ENCODE data around the gene CFAP57.
A peak's percentile ranks its signal among the peaks of the same experiment; 100 is the strongest.
"Not testable (repeated sequence)": the region's sequence is repeated elsewhere in the genome, so short reads cannot be mapped to it uniquely, and the experiment has no call there.

CFAP57 gene

GRCh38 chr1:43171876-43172526 lies at the start of gene CFAP57, which contains the start of gene EBNA1BP2:
Gene CFAP57, plus strand, starts transcription at chr1:43172330. Its CDS starts 424 bp downstream, at chr1:43172754.
Gene EBNA1BP2, minus strand, starts transcription at chr1:43172290. Its CDS starts 172 bp downstream, at chr1:43172118.
- peak; percentile 84 for DNase-seq

DNA sequence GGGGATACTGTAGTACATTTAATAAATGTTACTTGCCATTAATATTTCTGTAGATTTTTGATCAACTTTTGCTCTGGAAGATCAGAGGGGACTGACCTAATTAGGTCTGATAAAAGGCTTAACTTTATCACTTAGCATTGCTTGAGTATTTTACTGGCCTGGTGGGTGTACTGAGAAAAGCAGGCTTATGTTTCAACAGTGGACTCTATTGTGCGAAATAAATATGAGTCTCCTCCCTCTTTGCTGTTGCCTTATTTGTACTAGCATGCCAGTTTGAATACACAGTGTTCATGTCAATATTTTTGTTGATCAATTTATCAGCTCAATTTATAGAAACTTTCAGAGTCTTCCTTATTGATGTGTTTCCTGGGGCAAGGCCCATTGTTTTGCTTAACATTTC lies 49.1 kb upstream of the CFAP57 start:
- DNase-seq, result no peak

DNA sequence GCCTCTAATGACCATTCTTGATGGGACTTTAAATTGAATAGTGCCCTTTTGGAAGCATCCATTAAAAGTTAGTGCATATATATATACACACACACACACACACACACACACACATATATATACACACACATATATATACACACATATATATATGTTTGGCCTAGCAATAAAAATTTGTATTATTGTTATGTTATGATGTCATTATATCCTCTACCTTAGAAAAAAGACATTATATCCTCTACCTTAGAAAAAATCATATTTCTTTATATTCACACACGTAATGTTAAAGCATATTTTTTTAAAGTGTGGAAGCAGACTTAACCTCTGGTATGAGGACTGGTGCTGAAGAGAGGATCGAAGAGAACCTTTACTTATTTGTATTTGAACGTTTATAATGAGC lies 43.3 kb upstream of the CFAP57 start:
- no peak for DNase-seq

DNA sequence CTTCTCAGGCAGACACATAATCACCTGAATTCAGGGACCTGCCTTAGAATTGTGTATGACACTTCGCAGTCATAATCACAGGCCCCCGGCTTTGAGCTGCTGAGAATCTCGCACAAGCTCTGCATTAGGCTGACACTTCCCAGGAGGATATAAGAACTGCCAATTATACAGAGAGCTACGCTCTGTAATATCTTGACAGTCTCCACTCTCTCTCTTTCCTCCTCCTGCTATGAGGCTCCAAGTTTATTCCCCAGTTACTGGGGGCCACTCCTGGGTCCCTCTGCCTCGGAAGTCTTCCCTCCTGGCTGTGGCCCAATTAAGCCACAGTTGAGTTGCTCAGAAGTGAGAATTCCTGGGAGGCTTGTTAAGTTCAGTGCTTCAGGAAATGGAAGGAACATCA lies 42.7 kb upstream of the CFAP57 start:
- DNase-seq, result no peak

DNA sequence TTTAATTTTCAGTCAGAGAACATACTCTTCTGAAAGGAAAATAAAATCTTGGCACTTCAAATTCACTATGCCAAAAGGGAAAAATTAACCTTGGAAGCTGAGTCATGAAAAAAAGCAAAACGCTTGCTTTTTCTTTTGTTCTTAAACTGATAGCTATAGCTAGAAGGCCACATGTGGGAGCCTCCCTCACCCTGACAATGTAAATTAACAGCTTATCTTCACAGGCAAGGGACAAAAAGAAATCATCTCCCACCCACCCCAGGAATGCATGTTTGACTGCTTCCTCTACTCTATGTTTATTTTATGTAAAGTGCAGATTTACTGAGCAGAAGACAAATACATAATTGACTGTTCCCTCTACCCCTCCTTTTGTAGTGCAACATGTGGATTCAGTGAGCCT lies 38.1 kb upstream of the CFAP57 start:
- DNase-seq, result no peak

DNA sequence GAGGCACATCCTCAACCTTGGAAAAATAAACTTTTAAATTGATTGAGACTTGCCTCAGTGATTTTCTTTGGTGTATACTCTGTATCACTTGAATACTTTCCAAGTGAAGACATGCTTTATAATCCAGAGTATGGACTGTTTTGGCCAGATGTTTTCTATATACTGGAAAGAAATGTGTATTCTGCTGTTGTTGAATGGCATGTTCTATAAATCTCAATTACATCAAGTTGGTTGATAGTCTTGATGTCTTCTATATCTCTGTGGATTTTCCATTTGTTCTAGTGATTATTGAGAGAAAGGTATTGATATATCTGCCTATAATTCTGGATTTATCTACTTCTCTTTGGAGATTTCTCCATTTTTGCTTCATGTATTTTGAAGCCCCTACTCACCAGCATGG lies 37.5 kb upstream of the CFAP57 start:
- no peak for DNase-seq

DNA sequence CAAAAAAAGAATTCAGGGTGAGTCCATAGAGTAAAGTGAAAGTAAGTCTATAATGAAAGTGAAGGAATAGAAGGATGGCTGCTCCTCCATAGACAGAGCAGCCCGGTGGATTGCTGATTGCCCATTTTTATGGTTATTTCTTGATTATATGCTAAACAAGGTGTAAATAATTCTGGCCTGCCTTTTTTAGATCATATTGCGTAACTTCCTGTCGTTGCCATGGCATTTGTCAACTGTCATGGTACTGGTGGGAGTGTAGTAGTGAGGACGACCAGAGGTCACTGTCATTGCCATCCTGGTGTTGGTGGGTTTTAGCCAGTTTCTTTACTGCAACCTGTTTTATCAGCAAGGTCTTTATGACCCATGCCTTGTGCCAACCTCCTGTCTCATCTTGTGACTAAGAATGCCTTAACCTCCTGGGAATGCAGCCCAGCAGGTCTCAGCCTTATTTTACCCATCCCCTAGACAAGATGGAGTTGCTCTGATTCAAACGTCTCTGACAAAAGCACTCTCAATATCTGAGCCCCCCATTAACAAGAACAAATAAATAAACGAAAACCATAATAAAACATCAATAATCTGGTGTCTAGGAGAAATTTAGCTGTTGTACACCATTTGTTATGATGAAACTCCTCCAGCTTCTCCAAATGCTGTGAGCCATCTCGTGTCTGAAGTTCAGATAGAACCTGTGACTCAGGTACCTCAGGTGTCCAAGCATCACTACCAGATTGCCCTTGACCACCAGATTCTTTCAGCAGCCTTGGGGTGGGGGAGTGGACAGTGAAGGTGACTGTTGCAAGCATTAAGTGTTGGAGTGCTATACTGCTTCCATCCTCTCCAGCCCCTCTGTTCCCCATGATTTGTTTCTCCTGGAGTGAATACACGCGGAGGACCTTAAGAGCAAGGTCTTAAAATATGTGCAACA lies 36.0 kb upstream of the CFAP57 start:
- no peak for DNase-seq

GRCh38 chr1:43137445-43138052 lies 34.6 kb upstream of the CFAP57 start:
- no peak for DNase-seq

- DNase-seq, result not testable (repeated sequence)
Measured at GRCh38 chr1:43139295-43139694, 32.8 kb upstream of the CFAP57 start.

DNA sequence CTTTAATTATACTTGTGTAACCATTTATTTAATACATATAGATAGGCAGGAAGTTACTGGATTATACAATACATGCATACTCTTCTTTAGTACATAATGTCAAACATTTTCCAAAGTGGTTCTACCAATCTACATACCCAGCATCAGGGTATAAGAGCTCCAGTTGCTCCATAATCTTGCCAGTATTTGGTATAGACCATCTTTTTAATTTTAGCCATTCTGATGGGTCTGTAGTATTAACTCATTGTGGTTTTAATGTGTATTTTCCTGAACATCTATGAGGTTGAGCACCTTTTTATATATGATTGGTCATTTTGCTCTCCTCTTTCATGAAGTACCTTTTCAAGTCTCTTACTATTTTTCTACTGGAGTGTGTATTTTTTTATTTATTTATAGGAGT lies 32.1 kb upstream of the CFAP57 start:
- no peak for DNase-seq

DNA sequence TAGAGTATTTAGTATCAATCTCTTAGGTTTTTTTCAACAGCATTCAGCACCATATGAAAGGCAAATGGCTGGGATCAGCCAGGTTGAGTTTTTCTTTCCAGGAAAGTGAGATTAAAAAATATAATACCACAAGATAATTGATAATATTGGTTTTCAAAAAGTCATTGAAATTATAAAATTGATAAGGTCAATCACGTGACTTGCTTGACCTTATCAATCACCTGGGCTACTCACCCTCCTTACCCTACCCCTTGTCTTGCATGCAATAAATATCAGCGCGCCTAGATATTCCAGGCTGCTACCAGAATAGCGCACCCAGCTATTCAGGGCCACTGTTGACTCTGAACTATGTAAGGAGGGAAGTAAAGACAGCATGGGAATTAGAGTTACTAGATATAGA lies 31.5 kb upstream of the CFAP57 start:
- no peak for DNase-seq

GRCh38 chr1:43143441-43143888 lies 28.7 kb upstream of the CFAP57 start:
- DNase-seq, result no peak

DNA sequence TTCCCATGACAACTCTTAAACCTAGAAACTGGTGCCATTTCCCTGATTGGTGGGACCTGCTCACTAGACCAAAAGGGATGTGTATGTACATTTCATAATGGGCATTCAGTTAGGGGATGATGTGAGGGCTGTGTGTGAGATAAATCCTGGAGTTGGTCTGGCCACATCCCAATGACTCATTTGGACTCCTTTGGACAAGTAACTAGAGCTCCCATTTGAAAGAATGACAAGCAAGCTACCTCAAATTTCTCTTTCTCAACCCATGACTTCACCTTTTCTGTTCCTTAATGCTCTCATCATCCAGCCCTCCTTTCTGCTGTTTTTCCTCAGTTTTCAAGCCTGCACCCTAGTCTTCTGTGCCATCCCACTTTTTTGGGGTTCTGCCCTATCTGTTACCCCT lies 27.9 kb upstream of the CFAP57 start:
- DNase-seq, result no peak

GRCh38 chr1:43147625-43148327 lies 24.4 kb upstream of the CFAP57 start:
- DNase-seq, result peak; percentile 25

DNA sequence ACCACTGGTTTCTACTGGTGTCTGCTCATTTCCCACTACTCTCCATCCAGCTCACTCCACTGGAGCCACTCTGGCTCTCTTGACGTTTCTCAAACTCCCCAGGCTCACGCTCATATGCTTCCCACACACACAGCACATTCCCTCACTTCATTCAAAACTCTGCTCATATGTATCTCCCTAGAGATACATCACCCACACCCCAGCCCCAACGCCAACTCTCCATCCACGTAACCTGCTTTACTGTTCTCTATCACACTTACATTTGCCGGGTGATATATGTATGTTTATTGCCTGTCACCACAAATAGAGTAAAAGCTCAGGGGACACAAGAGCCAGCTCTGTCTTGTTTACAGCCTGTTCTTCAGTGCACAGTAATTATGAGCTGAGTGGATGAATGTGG lies 22.2 kb upstream of the CFAP57 start:
- no peak for DNase-seq

DNA sequence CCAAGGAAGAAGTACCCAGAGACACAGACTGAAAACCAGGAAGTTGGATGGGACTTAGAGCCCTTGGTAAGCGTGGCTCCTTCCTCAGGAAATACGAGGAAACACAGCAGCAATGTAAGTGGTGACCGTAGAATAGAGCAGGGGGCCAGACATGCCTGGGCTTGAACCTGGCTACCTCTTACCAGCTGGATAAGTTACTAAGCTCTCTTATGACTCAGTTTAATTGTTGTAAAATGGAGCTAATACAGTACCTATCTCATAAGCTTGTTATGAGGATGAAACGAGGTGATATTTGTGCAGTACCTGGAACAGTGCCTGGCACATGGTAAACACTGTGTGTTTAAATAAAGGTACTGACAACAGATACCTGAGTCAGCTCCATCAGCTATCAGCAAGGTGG lies 19.3 kb upstream of the CFAP57 start:
- no peak for DNase-seq

DNA sequence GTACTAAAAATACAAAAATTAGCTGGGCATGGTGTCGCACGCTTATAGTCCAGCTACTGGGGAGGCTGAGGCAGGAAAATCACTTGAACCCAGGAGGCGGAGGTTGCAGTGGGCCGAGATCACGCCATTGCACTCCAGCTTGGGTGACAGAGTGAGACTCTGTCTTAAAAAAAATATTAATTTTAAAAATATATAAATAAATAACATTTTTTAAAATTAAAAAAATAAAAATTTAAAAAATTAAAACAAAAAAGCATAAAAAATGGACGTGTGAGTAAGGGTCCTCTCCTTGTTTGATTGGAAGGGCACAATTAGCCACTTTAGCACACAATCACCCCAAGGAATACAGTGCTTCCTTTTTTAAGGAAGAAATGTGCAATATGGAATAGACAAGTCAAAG lies 18.7 kb upstream of the CFAP57 start:
- DNase-seq, result no peak

DNA sequence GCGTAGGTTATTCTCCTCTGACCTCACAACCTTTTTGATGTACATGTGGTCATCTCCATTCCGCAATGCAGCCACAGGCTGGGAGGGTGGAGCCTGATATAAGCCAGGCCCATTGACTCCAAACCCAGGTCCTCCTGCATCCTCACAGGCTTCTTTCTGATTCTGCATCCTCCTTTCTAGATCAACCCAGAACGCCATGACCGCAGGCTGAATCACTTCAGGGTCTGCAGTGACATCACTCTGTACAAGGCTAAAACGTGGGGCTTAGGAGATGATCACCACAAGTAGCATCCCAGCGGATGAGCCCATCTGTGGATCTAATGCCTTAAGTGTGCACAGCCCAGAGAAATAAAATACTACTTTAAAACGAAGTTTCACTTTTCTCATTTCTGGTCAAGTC lies 16.1 kb upstream of the CFAP57 start:
- DNase-seq, result no peak

GRCh38 chr1:43165162-43165561 lies 7.0 kb upstream of the CFAP57 start:
- no peak for DNase-seq

DNA sequence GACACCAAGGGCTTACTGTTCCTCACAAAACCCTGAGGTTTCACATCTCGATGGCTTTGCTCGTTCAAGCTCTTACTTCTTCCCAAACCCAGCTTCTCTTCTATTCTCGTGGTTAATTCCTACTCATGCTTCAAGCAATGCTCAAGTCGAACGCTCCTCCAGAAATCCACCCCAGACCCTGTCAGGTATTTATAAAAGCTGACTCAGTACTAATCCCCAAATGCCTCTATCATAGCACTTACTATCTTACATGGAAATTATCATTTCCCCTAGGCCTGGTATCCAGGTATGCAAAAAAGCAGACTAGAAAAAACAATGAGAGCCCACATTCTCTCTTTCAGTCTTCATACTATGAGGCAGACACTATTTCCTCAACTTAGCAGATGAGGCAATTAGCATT lies 6.4 kb upstream of the CFAP57 start:
- DNase-seq, result no peak

- no peak for DNase-seq
Measured at GRCh38 chr1:43171312-43171875, 736 bp upstream of the CFAP57 start.

GRCh38 chr1:43172527-43172972 lies 420 bp downstream of the CFAP57 start:
- DNase-seq, result peak; percentile 89

GRCh38 chr1:43174873-43175272 lies 2.7 kb downstream of the CFAP57 start:
- DNase-seq, result no peak

Data from stimulated activated CD4-positive, alpha-beta T cell treated with anti-CD3 and anti-CD28 coated beads, Interleukin-12 subunit alpha, Interleukin-12 subunit beta, amount 100 ng/mL, for 4 hours (primary cell).